Muscle of back (tissue), 11 donors: ENCODE measurements around the gene RAB3D. TPM values are rescaled to one million over a fixed set of nuclear protein-coding genes. Genes with fewer than 3 reads are reported as not detected.

Experiments used
- DNase-seq, 3 donors: peaks; one replicate each; pipeline versions ENCODE4 v3.0.0 to v3.0.0-alpha.2; 2013
- polyA plus RNA-seq, 10 donors: library from polyadenylated mRNA; unstranded; fragments of 120-200 nt; gene quantifications; one replicate each; pipeline ENCODE4 v1.2.1, GENCODE V29; 2013; ENCODE audit not compliant: insufficient read length in 10 of 10

RAB3D gene
- polyA plus RNA-seq, 10 donors: 5.2 to 12.5 (median 6.2) TPM

- DNase-seq: no peak
These were observed 34.5 kb downstream of the RAB3D start for GRCh38 chr19:11304936-11305335.

GRCh38 chr19:11300811-11301120 lies 38.7 kb downstream of the RAB3D start:
- DNase-seq: no peak

GRCh38 chr19:11299946-11300810 lies 39.3 kb downstream of the RAB3D start:
- no peak for DNase-seq

DNA sequence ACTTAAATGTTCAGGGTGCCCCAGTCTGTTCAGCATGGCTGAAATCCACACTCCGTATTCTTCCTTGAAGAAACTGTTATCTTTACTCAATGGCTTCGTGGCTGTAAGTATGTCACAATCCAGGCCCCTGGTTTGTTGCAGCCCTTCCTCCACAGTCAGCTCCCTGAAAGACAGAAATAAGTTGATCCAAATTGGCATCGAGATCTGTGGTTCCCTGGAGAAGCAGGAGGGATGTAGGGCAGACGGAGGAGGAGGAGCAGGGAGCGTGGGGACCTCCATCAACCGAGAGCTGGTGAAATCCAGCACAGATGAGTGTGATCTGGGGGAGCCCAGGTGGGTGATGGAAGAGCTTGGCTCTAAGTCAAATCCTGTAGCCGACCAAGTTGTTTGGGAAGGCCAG lies 43.2 kb downstream of the RAB3D start:
- peak in 1 of 3 donors; percentile 57 for DNase-seq

DNA sequence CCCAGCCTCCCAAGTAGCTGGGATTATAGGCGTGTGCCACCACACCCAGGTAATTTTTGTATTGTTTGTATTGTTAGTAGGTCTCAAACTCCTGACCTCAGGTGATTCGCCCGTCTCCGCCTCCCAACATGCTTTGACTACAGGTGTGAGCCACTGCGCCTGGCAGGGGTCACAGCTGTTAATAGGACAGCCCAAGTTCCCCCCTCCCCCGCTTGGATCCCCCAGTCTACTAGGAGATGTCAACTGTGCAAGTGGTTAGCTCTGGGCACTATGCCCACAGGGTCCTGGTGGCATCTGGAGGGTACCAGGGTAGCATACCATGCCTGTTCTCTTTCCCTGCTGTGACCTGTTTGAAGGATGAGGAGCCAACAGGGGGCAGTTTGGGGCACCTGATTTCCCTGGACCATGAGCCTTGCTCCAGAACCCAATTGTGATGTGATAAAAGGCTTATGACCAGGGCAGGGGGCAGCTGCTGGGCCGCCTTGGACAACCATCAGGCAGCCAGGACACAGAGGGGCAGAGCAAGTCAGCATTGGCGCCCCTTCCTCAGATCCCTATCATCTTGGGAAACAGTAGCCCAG lies 43.7 kb downstream of the RAB3D start, which contains the start of gene TSPAN16:
Gene TSPAN16 (plus strand): TSS at position 496 of the 581 bp plus-strand sequence. CDS start 138 bp downstream, outside the sequence.
- no peak for DNase-seq

GRCh38 chr19:11295180-11295579 lies 44.3 kb downstream of the RAB3D start:
- DNase-seq: no peak

- DNase-seq: peak; percentile 90 to 97 (median 93)
These were observed 45.7 kb downstream of the RAB3D start for GRCh38 chr19:11293433-11294389.

DNA sequence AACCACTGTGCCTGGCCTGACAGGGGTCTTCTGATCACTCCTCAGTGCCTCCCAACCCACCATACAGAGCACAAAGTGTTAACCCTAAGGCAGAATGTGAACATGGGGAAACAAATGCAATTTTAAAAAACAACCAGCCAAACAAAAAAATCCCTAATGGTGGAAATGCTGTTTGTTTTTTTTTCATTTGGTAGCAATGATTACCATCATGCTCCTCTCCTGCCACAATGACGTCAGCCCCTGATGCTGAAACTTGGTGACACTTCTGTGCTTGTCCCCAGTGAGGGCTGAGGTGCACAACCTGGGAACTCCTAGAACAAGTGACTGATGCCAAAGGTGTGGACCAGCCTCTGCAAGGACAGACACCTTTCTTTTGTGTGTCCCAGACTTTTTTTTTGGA lies 47.5 kb downstream of the RAB3D start:
- DNase-seq: no peak

DNA sequence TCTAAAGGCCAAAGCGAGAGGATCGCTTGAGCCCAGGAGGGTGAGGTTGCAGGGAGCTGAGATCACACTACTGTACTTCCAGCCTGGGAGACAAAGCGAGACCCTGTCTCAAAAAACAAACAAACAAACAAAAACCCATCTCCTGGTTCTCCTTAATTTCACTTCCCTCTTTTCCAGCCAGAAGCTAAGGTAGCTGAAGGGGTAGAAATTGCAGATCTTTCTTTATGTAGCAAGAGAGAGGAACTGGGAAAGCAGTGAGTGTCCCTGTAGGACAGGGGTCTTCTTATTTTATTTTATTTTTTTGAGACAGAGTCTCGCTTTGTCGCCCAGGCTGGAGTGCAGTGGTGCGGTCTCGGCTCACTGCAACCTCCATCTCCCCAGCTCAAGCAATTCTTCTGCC lies 48.0 kb downstream of the RAB3D start:
- no peak for DNase-seq

- no peak for DNase-seq
These were observed 49.2 kb downstream of the RAB3D start for GRCh38 chr19:11290256-11290655.

DNA sequence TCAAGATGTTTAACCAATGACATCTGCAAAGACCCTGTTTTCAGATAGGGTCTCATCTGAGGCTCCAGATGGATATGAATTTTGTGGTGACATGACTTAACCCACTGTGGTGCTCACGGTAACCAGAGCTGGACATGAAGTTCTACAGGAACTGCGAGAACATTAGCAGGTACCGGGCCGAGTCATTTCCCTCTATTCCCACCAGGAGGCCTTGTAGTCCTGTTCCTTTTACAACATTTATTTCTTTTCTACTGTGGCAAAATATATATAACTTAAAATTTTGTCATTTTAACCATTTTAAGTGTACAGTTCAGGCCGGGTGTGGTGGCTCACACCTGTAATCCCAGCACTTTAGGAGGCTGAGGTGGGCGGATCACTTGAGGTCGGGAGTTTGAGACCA lies 51.1 kb downstream of the RAB3D start:
- DNase-seq: no peak

- peak in 1 of 3 donors; percentile 46 for DNase-seq
These were observed 53.0 kb downstream of the RAB3D start for GRCh38 chr19:11286312-11286974.

GRCh38 chr19:11284515-11284914 lies 54.9 kb downstream of the RAB3D start:
- DNase-seq: peak in 1 of 3 donors; percentile 40

- peak in 1 of 3 donors; percentile 46 for DNase-seq
These were observed 58.0 kb downstream of the RAB3D start for GRCh38 chr19:11281356-11282049.

- DNase-seq: no peak
These were observed 59.8 kb downstream of the RAB3D start for GRCh38 chr19:11279505-11280236.

GRCh38 chr19:11278670-11279069 lies 60.8 kb downstream of the RAB3D start:
- DNase-seq: no peak

GRCh38 chr19:11274533-11275086 lies 64.8 kb downstream of the RAB3D start:
- no peak for DNase-seq

DNA sequence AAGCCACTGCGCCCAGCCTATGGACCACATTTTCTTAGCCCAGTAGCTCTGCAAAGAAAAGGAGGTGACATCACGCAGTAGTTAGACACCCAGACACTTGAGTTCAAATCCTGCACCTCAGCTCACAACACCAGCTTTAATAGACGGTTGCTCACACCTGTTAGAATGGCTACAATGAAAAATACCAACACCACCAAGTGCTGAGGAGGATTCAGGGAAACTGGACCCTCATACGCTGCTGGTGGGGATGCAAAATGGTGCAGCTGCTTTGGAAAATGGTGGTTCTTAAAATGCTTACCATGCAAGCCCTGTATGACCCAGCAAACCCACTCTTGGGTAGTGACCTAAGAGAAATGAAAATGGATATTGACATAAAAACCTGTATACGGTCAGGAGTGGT lies 65.5 kb downstream of the RAB3D start:
- no peak for DNase-seq

- no peak for DNase-seq
These were observed 66.2 kb downstream of the RAB3D start for GRCh38 chr19:11273296-11273695.
